SH-SY5Y (cell line): Measurements from ENCODE around the gene LNP1.

ENCODE experiments used
- GATA2 ChIP-seq: IDR thresholded peaks from 2 replicates; pipeline ENCODE4 v1.6.1; 2011; ENCODE audit warnings: mild to moderate bottlenecking, low read depth, low read length
- GATA3 ChIP-seq: IDR thresholded peaks from 2 replicates; pipeline ENCODE4 v1.6.1; 2011; ENCODE audit warnings: low read depth, mild to moderate bottlenecking, low read length, moderate library complexity

The LNP1 gene

GRCh38 chr3:100412912-100413590, 11.7 kb downstream of the LNP1 start:
- TF ChIP-seq GATA2: no peak
- TF ChIP-seq GATA3: no peak

GRCh38 chr3:100413613-100414012, 12.3 kb downstream of the LNP1 start:
- TF ChIP-seq GATA3 (no peak), GATA2 (no peak)

- no peak for TF ChIP-seq GATA3
- no peak for TF ChIP-seq GATA2
These were observed 14.8 kb downstream of the LNP1 start for GRCh38 chr3:100416176-100416575.

- TF ChIP-seq GATA3: no peak
- TF ChIP-seq GATA2: no peak
These were observed 15.5 kb downstream of the LNP1 start for GRCh38 chr3:100416863-100417262.

GRCh38 chr3:100419406-100419805, 18.1 kb downstream of the LNP1 start:
- TF ChIP-seq GATA2 (no peak), GATA3 (no peak)

GRCh38 chr3:100420885-100421284, 19.5 kb downstream of the LNP1 start:
- TF ChIP-seq GATA3: no peak
- TF ChIP-seq GATA2: no peak

GRCh38 chr3:100423611-100424010, 22.3 kb downstream of the LNP1 start:
- no peak for TF ChIP-seq GATA3
- no peak for TF ChIP-seq GATA2

- TF ChIP-seq GATA2 (no peak), GATA3 (no peak)
These were observed 22.9 kb downstream of the LNP1 start for GRCh38 chr3:100424261-100424660.

- no peak for TF ChIP-seq GATA3
- TF ChIP-seq GATA2: no peak
These were observed 24.0 kb downstream of the LNP1 start for GRCh38 chr3:100425316-100425715.

GRCh38 chr3:100426067-100426682, 24.8 kb downstream of the LNP1 start:
- TF ChIP-seq GATA2: no peak
- no peak for TF ChIP-seq GATA3

GRCh38 chr3:100427699-100428098, 26.4 kb downstream of the LNP1 start:
- TF ChIP-seq GATA2 (no peak), GATA3 (no peak)

- TF ChIP-seq GATA3: no peak
- TF ChIP-seq GATA2: no peak
These were observed 27.9 kb downstream of the LNP1 start for GRCh38 chr3:100429187-100429716.

- TF ChIP-seq GATA2 (no peak), GATA3 (no peak)
These were observed 35.6 kb downstream of the LNP1 start for GRCh38 chr3:100436951-100437350.

GRCh38 chr3:100437721-100438622, 36.6 kb downstream of the LNP1 start:
- no peak for TF ChIP-seq GATA2
- no peak for TF ChIP-seq GATA3
